Measurements from ENCODE around the gene AHNAK2. TPM values are rescaled to one million over a fixed set of nuclear protein-coding genes. Genes with fewer than 3 reads are reported as not detected.

Gene AHNAK2
- total RNA-seq, 2 donors from 2014 or later, result 3.6 to 5.2 TPM

GRCh38 chr14:104968541-104969401, 9.4 kb downstream of the AHNAK2 start:
- Histone ChIP-seq H3K27me3 (no peaks in the 10 kb centered on the region), H3K27ac (peak overlapping the region in 1 of 4 donors; percentile 25), H3K9me3 (no peaks in the 10 kb centered on the region), H3K36me3 (replicated peaks in 1 of 2; ENCODE audit: insufficient read depth in 1 of 2, low read depth in 2 of 2) (no peaks in the 10 kb centered on the region), H3K4me3 (no peak overlapping the region), H3K4me1 (peaks cover 41% of the 10 kb centered on the region)
- ATAC-seq, result no peak
- intact Hi-C loops (cut with DNase I), result no loop called here
- TF ChIP-seq POLR2A (IDR thresholded peaks at IDR 0.05), result no peak
- peak in 1 of 7 experiments; percentile 9 for TF ChIP-seq CTCF (IDR thresholded peaks at IDR 0.05)
- peak in 1 of 4 donors; percentile 31 for DNase-seq
- WGBS, 2 donors, result 65 to 76% methylated on average over 14 to 20 of the region's 21 CpGs

GRCh38 chr14:104968153-104968527, 10.0 kb downstream of the AHNAK2 start:
- Histone ChIP-seq H3K36me3 (replicated peaks in 1 of 2; ENCODE audit: insufficient read depth in 1 of 2, low read depth in 2 of 2) (no peaks in the 10 kb centered on the region), H3K4me1 (peaks cover 35% of the 10 kb centered on the region), H3K27ac (peak overlapping the region in 2 of 4 donors; percentile 5 to 25), H3K27me3 (no peaks in the 10 kb centered on the region), H3K9me3 (no peaks in the 10 kb centered on the region), H3K4me3 (no peak overlapping the region)
- WGBS, 2 donors, result 29 to 46% methylated on average over 4 to 12 of the region's 12 CpGs
- DNase-seq (peak in 3 of 4 donors; percentile 39 to 54 (median 44)), ATAC-seq (peak; percentile 24)
- intact Hi-C loops (cut with DNase I), result no loop called here
- TF ChIP-seq CTCF (IDR thresholded peaks at IDR 0.05) (no peak), POLR2A (IDR thresholded peaks at IDR 0.05) (no peak)

DNA sequence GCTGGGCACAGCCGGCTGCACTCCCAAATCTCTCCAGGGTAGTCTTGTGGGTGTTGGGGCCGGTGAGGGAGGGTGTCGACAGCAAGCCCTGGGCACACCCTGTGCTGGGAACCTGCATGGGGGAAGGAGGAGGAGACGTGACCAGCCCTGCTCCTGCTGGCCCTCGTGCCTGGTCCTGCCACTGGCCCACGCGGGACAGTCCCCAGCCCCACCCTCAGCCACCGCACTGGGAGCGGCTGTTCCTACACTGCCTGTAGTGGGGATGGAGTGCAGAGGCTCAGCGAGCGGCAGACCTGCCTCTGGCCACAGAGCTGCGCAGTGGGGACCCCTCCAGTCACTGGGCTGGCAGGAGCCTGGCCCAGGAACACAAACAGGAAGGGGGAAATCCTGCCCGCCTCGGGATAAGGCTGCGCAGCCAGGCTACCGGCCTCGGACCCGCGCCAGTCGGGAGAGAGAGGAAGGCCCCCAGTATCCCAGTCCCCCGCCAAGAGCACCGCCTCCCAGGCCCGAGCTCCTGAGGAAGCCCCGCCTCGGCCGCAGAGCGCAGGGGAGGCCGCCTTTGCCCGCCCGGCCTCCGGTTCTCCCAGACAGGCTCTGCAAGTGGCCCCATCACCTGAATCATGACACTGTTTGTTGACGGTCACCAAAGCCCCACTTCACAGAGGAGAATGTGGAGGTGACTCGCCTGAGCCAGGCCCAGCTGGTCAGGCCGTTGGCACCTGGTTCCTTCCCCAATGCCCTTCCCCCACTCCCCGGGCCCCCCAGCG, 10.6 kb downstream of the AHNAK2 start:
- no peak overlapping the region for H3K4me3 ChIP-seq
- WGBS, 2 donors, result 12 to 32% methylated on average over 13 to 33 of the region's 36 CpGs
- H3K27ac ChIP-seq, result peak overlapping the region in 2 of 4 donors; percentile 5 to 25
- intact Hi-C loops (cut with DNase I), result no loop called here
- TF ChIP-seq CTCF (IDR thresholded peaks at IDR 0.05) (no peak), POLR2A (IDR thresholded peaks at IDR 0.05) (no peak)
- no peaks in the 10 kb centered on the region for H3K9me3 ChIP-seq
- H3K4me1 ChIP-seq, result peaks cover 29% of the 10 kb centered on the region
- no peaks in the 10 kb centered on the region for H3K27me3 ChIP-seq
- peak; percentile 41 for ATAC-seq
- H3K36me3 ChIP-seq (replicated peaks in 1 of 2; ENCODE audit: insufficient read depth in 1 of 2, low read depth in 2 of 2), result no peaks in the 10 kb centered on the region
- DNase-seq, result peak in 1 of 4 donors; percentile 17

GRCh38 chr14:104966981-104967385, 11.2 kb downstream of the AHNAK2 start:
- DNase-seq, result no peak
- Histone ChIP-seq H3K9me3 (no peaks in the 10 kb centered on the region), H3K27me3 (no peaks in the 10 kb centered on the region), H3K27ac (no peak overlapping the region), H3K4me3 (no peak overlapping the region), H3K4me1 (peaks cover 23% of the 10 kb centered on the region), H3K36me3 (replicated peaks in 1 of 2; ENCODE audit: insufficient read depth in 1 of 2, low read depth in 2 of 2) (no peaks in the 10 kb centered on the region)
- WGBS, 2 donors, result 52 to 58% methylated on average over 3 to 8 of the region's 8 CpGs
- no peak for ATAC-seq
- intact Hi-C loops (cut with DNase I), result no loop called here
- TF ChIP-seq POLR2A (IDR thresholded peaks at IDR 0.05), result no peak
- TF ChIP-seq CTCF (IDR thresholded peaks at IDR 0.05), result no peak

All from body of pancreas (tissue), 4 donors.